Sigmoid colon (tissue), 3 donors: ENCODE measurements around the gene ST6GALNAC3.

Source experiments
- CTCF ChIP-seq, 4 experiments: fragments of 450-650 bp in 3 of 4; fragments of 200-600 bp in 1 of 4; IDR thresholded peaks; one replicate each; pipeline ENCODE4 v1.5.1; 2016 to 2019; ENCODE audit warnings: antibody characterized with exemption in 4 of 4, mild to moderate bottlenecking in 3 of 4, moderate library complexity in 2 of 4
- POLR2A ChIP-seq, 2 donors: fragments of 450-650 bp; IDR thresholded peaks; one replicate each; pipeline ENCODE4 v1.6.1; 2016; ENCODE audit warnings: antibody characterized with exemption in 2 of 2, mild to moderate bottlenecking in 2 of 2, moderate library complexity in 2 of 2

- TF ChIP-seq CTCF (IDR thresholded peaks at IDR 0.05) (no peak), POLR2A (IDR thresholded peaks at IDR 0.05) (no peak)
Observed at GRCh38 chr1:76170513-76170912, 96.0 kb downstream of the ST6GALNAC3 start.
